Measurements from ENCODE around the gene DOCK2.

Gene DOCK2

DNA sequence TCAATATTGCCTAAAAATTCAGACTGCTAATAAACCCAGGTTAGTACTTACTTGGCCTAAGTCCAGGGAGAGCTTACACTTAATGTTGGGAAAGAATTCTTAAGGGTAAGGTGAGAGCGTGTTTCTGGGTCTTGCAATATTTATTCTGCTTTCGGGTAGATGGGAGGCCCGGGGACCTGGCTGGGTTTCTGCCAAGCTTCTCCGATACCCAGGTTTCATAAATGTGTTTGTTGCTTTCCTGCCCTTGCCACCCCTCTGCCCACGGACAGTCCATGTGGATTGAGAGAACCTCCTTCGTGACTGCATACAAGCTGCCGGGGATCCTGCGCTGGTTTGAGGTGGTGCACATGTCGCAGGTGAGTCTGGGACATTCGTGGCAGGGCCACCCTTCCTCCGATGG lies 420.2 kb downstream of the DOCK2 start:
- Histone ChIP-seq H3K9me3 (replicated peaks in 1 of 11) (peaks cover 0 to 15% (median 0%) of the 10 kb centered on the region in 11 experiments; a peak in 5 of 22 replicates), H3K27ac (no peak overlapping the region), H3K36me3 (peaks cover 33 to 100% (median 82%) of the 10 kb centered on the region in 11 experiments), H3K9ac (no peak overlapping the region), H3K4me2 (no peak overlapping the region), H3K4me1 (no peaks in the 10 kb centered on the region), H4K20me1 (no peaks in the 10 kb centered on the region; a peak in 1 of 22 replicates), H3K27me3 (no peaks in the 10 kb centered on the region), H3K4me3 (no peak overlapping the region)
- TF ChIP-seq Cebpa-rat (IDR thresholded peaks at IDR 0.05) = no peak

GRCh38 chr5:170059221-170059620 lies 422.1 kb downstream of the DOCK2 start:
- Histone ChIP-seq H3K27me3 (no peaks in the 10 kb centered on the region), H3K4me2 (no peak overlapping the region), H3K36me3 (peaks cover 36 to 100% (median 77%) of the 10 kb centered on the region in 11 experiments), H3K4me1 (no peaks in the 10 kb centered on the region), H4K20me1 (no peaks in the 10 kb centered on the region; a peak in 1 of 22 replicates), H3K4me3 (no peak overlapping the region), H3K9ac (no peak overlapping the region), H3K9me3 (replicated peaks in 1 of 11) (peaks cover 0 to 31% (median 11%) of the 10 kb centered on the region in 11 experiments; a peak in 14 of 22 replicates), H3K27ac (no peak overlapping the region)
- TF ChIP-seq Cebpa-rat (IDR thresholded peaks at IDR 0.05) = no peak

DNA sequence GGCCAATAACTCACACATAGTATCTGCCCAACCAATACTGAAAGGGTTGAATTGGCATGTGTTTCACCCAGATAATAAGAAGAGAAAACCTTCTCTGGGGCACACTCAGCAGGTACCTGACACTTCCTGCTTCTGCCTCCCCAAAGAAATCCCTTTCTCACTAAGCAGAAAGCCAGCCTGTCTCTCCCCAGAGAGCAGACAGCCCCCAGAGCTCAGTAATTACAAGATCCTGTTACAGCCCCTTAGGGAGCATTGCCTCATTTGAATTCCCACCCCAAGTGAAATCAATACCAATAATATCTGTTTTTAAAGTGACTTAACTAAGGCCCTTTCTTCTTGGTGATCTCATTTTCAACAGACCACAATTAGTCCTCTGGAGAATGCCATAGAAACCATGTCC lies 430.1 kb downstream of the DOCK2 start:
- H3K9ac ChIP-seq = no peak overlapping the region
- no peak for TF ChIP-seq Cebpa-rat (IDR thresholded peaks at IDR 0.05)
- H3K27me3 ChIP-seq = no peaks in the 10 kb centered on the region

GRCh38 chr5:170067574-170068170 lies 430.6 kb downstream of the DOCK2 start:
- peaks cover 0 to 25% (median 0%) of the 10 kb centered on the region in 11 experiments; a peak in 3 of 22 replicates for H4K20me1 ChIP-seq
- H3K9me3 ChIP-seq (replicated peaks in 1 of 11) = peaks cover 0 to 26% (median 9%) of the 10 kb centered on the region in 11 experiments; a peak in 10 of 22 replicates
- no peaks in the 10 kb centered on the region for H3K27me3 ChIP-seq
- peaks cover 45 to 97% (median 70%) of the 10 kb centered on the region in 11 experiments; a peak in 21 of 22 replicates for H3K36me3 ChIP-seq
- H3K4me1 ChIP-seq = no peaks in the 10 kb centered on the region
- no peak overlapping the region for H3K4me3 ChIP-seq
- H3K9ac ChIP-seq = no peak overlapping the region
- TF ChIP-seq Cebpa-rat (IDR thresholded peaks at IDR 0.05) = no peak
- no peak overlapping the region for H3K27ac ChIP-seq
- no peak overlapping the region for H3K4me2 ChIP-seq

More for the DNA sequence above, 430.1 kb downstream of the DOCK2 start:
- H3K4me1 ChIP-seq = no peaks in the 10 kb centered on the region
- H3K27ac ChIP-seq = no peak overlapping the region
- no peak overlapping the region for H3K4me3 ChIP-seq
- peaks cover 45 to 97% (median 71%) of the 10 kb centered on the region in 11 experiments; a peak in 21 of 22 replicates for H3K36me3 ChIP-seq
- no peak overlapping the region for H3K4me2 ChIP-seq
- peaks cover 0 to 26% (median 9%) of the 10 kb centered on the region in 11 experiments; a peak in 10 of 22 replicates for H3K9me3 ChIP-seq (replicated peaks in 1 of 11)
- H4K20me1 ChIP-seq = peaks cover 0 to 25% (median 0%) of the 10 kb centered on the region in 11 experiments; a peak in 3 of 22 replicates

DNA sequence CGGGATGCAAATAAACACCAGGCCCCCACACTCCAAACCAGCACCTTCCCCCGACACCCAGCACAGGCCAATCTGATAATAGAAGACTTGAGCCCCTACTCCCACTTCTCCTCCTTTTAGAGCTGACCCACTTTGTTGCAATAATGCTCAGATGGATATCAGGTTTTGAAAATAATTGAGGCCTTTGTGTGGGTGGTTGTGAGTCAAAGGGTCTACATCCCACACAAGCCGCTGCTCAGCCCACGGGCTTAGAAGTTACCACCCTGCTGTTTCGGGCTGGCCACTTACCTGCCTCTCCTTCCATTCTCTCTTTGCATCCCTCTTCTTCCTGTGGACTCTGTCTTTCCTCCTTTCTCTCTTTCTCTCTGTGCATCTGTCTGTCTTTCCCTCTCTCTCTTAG lies 432.4 kb downstream of the DOCK2 start:
- no peak overlapping the region for H3K4me3 ChIP-seq
- peaks cover 0 to 25% (median 0%) of the 10 kb centered on the region in 11 experiments; a peak in 4 of 22 replicates for H4K20me1 ChIP-seq
- no peak overlapping the region for H3K4me2 ChIP-seq
- H3K9ac ChIP-seq = no peak overlapping the region
- H3K27ac ChIP-seq = no peak overlapping the region
- H3K36me3 ChIP-seq = peaks cover 33 to 92% (median 58%) of the 10 kb centered on the region in 11 experiments; a peak in 21 of 22 replicates
- no peaks in the 10 kb centered on the region for H3K4me1 ChIP-seq
- peaks cover 0 to 10% (median 0%) of the 10 kb centered on the region in 11 experiments; a peak in 1 of 22 replicates for H3K9me3 ChIP-seq (replicated peaks in 1 of 11)
- no peak for TF ChIP-seq Cebpa-rat (IDR thresholded peaks at IDR 0.05)
- H3K27me3 ChIP-seq = no peaks in the 10 kb centered on the region

DNA sequence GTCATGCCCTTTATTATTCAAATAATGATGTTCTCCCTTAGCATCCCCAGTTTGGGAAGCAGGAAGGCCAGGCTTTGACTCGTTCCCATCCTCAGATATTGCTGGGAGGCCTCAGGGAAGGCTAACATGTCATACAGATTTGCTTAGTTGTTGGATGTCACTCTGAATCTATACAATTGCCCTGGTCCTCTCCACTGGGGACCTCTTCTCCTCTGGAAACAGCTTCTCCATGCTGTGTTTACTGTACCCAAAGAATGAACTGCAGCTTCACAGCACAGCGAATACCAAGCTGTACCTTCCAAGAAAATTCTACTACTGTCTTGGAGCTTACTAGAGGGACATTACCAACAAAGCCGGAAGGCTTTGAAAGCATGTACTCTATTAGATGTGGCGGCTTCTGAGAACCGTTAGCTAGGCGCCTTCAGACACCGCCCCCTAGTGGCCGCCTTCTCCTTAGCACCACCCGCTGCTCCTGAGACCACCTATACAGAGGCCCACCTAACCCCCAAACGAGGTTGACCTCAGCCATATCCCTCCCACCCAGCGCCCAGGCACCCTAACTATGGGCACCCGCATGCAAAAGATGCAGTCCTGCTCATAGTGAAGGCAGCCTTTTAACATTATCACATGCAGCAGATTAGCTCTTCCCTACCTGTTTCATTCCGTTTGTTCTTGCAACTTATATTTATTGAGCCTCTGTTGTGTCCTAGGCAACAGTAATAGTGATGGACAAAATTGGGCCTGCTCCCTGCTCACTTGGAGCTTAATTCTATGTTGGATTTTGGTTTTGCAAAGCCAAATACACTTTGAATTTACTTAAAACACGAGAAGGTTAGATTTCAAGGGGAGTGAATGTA lies 433.7 kb downstream of the DOCK2 start:
- TF ChIP-seq Cebpa-rat (IDR thresholded peaks at IDR 0.05) = no peak
- H4K20me1 ChIP-seq = peaks cover 0 to 25% (median 0%) of the 10 kb centered on the region in 11 experiments; a peak in 4 of 22 replicates
- H3K27ac ChIP-seq = no peak overlapping the region
- H3K9me3 ChIP-seq (replicated peaks in 1 of 11) = 0 out of 22 replicates have a peak, but pooled peaks cover 0 to 10% (median 0%) of the 10 kb centered on the region in 11 experiments
- H3K36me3 ChIP-seq = peaks cover 35 to 94% (median 70%) of the 10 kb centered on the region in 11 experiments; a peak in 21 of 22 replicates
- no peaks in the 10 kb centered on the region for H3K4me1 ChIP-seq
- no peak overlapping the region for H3K9ac ChIP-seq
- H3K4me3 ChIP-seq = no peak overlapping the region
- no peaks in the 10 kb centered on the region for H3K27me3 ChIP-seq
- no peak overlapping the region for H3K4me2 ChIP-seq

DNA sequence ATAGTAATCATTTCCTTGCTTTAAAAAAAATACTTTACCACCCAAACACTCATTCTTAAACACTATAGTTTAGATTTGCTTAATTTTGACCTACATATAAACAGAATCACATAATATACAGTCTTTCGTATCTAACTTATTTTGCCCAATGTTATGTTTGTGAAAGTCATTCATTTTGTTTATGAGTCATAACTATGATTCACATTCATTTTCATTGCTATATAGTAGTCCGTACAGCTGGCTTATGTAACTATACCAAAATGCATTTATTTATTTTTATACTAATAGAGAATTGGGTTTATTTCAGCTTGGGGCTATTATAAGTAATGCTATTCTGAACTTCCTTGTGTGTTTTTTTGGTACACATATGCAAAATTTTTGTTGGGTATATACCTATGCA lies 434.7 kb downstream of the DOCK2 start:
- no peaks in the 10 kb centered on the region for H3K27me3 ChIP-seq
- no peak overlapping the region for H3K9ac ChIP-seq

DNA sequence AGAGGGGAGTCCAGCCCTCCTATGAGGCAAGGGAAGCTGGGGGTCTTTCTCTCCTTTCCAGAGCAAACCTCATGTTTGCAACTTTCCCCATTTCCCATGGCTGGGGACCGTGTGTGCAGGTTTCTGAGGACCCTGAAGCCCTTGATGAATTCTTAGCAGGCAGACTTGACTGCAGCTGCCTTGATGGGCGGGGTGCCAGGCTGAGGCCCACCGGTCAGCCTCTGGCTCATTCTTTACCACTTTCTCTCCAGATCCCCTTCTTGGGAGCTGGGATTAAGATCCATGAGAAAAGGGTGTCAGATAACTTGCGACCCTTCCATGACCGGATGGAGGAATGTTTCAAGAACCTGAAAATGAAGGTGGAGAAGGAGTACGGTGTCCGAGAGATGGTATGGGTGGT lies 438.6 kb downstream of the DOCK2 start:
- Histone ChIP-seq H3K4me2 (no peak overlapping the region), H3K9me3 (replicated peaks in 1 of 11) (0 out of 22 replicates have a peak, but pooled peaks cover 0 to 5% (median 0%) of the 10 kb centered on the region in 11 experiments), H3K27me3 (no peaks in the 10 kb centered on the region), H3K4me3 (no peak overlapping the region), H3K9ac (no peak overlapping the region), H3K36me3 (peaks cover 47 to 94% (median 76%) of the 10 kb centered on the region in 11 experiments), H3K4me1 (no peaks in the 10 kb centered on the region), H3K27ac (no peak overlapping the region), H4K20me1 (peaks cover 0 to 12% (median 0%) of the 10 kb centered on the region in 11 experiments; a peak in 3 of 22 replicates)
- TF ChIP-seq Cebpa-rat (IDR thresholded peaks at IDR 0.05) = no peak

More for the DNA sequence above, 434.7 kb downstream of the DOCK2 start:
- no peak overlapping the region for H3K4me2 ChIP-seq
- TF ChIP-seq Cebpa-rat (IDR thresholded peaks at IDR 0.05) = no peak
- no peak overlapping the region for H3K27ac ChIP-seq
- H3K4me3 ChIP-seq = no peak overlapping the region
- H3K9me3 ChIP-seq (replicated peaks in 1 of 11) = 0 out of 22 replicates have a peak, but pooled peaks cover 0 to 10% (median 0%) of the 10 kb centered on the region in 11 experiments
- no peaks in the 10 kb centered on the region for H3K4me1 ChIP-seq
- H3K36me3 ChIP-seq = peaks cover 44 to 94% (median 77%) of the 10 kb centered on the region in 11 experiments; a peak in 21 of 22 replicates
- peaks cover 0 to 25% (median 0%) of the 10 kb centered on the region in 11 experiments; a peak in 4 of 22 replicates for H4K20me1 ChIP-seq

DNA sequence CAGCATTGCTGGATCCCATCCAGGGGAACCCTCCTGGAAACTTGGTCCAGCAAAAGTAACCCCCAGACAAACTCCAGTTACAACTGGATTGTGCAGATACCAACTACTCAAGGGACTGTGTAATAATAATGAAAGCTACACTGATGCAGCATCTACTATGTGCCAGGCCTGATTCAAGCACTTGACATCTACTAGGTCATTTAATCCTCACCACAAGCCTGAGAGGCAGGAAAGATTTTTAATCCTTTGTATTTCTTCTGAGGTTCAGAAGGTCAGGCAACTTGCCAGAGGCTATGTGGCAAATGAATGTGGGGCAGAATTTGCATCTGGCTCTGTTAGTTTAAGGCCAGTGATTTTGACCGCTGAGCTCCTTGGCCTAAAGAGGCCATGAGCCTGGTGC lies 439.1 kb downstream of the DOCK2 start:
- Histone ChIP-seq H3K4me2 (no peak overlapping the region), H3K9ac (no peak overlapping the region), H3K36me3 (peaks cover 48 to 94% (median 76%) of the 10 kb centered on the region in 11 experiments)

More for the DNA sequence above, 439.1 kb downstream of the DOCK2 start:
- no peaks in the 10 kb centered on the region for H3K27me3 ChIP-seq
- H4K20me1 ChIP-seq = peaks cover 0 to 10% (median 0%) of the 10 kb centered on the region in 11 experiments; a peak in 3 of 22 replicates
- no peak for TF ChIP-seq Cebpa-rat (IDR thresholded peaks at IDR 0.05)
- H3K4me1 ChIP-seq = no peaks in the 10 kb centered on the region
- no peak overlapping the region for H3K4me3 ChIP-seq
- no peaks in the 10 kb centered on the region for H3K9me3 ChIP-seq (replicated peaks in 1 of 11)
- no peak overlapping the region for H3K27ac ChIP-seq
